PC-9 (cell line): ENCODE measurements around the gene TFEC.

Experiments
- EZH2 ChIP-seq: fragments of 200-600 bp; sonication (generic); IDR thresholded peaks from 2 replicates; pipeline ENCODE4 v1.8.0; 2017; ENCODE audit warnings: antibody characterized with exemption, low read depth
- TF ChIP-seq, protein P1 (sequence below): fragments of 200-600 bp; sonication (generic); conservative IDR thresholded peaks from 2 replicates; pipeline ENCODE4 v1.6.1; 2017; ENCODE audit warnings: mixed run types, antibody characterized with exemption, mild to moderate bottlenecking, moderate library complexity

DNA sequence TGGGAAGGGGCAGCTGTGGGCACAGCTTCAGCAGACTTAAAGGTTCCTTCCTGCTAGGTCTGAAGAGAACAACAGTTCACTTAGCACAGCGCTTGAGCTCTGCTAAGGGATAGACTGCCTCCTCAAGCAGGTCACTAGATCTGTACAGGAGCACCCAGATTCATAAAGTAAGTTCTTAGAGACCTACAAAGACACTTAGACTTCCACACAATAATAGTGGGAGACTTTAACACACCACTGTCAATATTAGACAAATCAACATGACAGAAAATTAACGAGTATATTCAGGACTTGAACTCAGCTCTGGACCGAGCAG, 140.9 kb downstream of the TFEC start:
- TF ChIP-seq, protein P1, sequence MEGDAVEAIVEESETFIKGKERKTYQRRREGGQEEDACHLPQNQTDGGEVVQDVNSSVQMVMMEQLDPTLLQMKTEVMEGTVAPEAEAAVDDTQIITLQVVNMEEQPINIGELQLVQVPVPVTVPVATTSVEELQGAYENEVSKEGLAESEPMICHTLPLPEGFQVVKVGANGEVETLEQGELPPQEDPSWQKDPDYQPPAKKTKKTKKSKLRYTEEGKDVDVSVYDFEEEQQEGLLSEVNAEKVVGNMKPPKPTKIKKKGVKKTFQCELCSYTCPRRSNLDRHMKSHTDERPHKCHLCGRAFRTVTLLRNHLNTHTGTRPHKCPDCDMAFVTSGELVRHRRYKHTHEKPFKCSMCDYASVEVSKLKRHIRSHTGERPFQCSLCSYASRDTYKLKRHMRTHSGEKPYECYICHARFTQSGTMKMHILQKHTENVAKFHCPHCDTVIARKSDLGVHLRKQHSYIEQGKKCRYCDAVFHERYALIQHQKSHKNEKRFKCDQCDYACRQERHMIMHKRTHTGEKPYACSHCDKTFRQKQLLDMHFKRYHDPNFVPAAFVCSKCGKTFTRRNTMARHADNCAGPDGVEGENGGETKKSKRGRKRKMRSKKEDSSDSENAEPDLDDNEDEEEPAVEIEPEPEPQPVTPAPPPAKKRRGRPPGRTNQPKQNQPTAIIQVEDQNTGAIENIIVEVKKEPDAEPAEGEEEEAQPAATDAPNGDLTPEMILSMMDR, result no peak
- TF ChIP-seq EZH2, result no peak
